WI38 (cell line): ENCODE data around the gene CNGA2.

ENCODE experiments used
- H3K4me3 ChIP-seq: 2 replicates; pipeline ENCODE4 v1.5.1; 2011; ENCODE audit warnings: low read depth, mild to moderate bottlenecking, control low read depth, low read length
- CTCF ChIP-seq: IDR thresholded peaks from 2 replicates; pipeline ENCODE4 v1.5.1; 2012; ENCODE audit warnings: low read depth, mild to moderate bottlenecking, control low read depth, low read length

Gene CNGA2

GRCh38 chrX:151725338-151725614, 9.3 kb upstream of the CNGA2 start:
- H3K4me3 ChIP-seq = no peak overlapping the region
- no peak for TF ChIP-seq CTCF

DNA sequence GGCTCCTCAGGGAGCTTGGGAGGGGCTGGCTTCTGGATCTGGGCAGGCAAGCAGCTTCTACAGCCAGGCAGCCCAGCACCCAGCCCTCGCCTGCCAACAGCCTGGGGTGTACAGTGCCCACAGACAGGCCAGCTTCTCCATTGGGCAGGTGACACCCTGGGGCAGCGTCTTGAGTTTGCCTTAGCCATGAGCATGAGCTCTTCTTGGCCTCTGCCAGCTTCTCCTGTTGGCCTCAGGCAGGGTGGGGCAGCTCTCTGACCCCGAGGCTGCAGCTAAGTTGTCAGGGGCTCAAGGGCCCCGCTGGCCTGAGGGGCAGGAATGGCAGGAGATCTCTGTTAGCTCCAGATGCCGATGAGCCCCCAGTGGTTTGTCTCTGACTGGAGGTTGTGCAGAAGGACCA, 7.8 kb upstream of the CNGA2 start:
- no peak for TF ChIP-seq CTCF
- no peak overlapping the region for H3K4me3 ChIP-seq

- TF ChIP-seq CTCF = no peak
- no peak overlapping the region for H3K4me3 ChIP-seq
These were observed 7.2 kb upstream of the CNGA2 start for GRCh38 chrX:151727346-151727745.

DNA sequence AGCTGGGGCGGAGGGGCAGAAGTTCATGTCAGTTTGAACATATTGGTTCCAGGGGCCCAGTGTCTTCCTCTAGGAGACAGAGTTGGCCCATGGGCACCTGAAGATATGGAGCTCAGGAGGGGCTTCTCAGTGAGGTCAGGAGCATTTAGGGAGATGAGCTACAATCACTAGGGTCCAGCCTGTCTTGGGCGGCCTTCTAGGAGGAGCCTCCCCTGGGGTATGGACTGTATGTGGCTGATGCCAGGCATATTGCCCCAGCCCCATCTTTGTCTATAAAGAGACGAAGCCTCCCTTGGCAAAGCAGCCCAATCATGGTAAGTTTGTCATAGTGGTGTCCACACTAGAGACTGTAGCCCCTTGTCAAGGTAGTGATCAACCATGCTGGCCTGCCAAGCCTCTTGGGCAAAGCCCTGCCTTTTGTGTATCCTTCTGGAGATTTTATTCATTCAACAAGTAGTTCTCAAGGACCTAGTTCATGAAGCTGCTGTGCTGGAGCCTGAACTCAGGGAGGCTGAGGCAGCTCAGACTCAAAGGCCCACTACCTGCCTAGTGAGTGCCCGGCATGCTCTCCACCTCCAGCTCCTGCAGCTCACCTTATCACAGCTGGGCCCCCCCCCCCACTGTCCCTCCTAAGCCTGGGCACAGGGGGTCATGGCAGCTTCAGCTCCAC, 5.4 kb upstream of the CNGA2 start:
- no peak overlapping the region for H3K4me3 ChIP-seq
- TF ChIP-seq CTCF = no peak

GRCh38 chrX:151735219-151735618, 673 bp downstream of the CNGA2 start:
- no peak for TF ChIP-seq CTCF
- no peak overlapping the region for H3K4me3 ChIP-seq

GRCh38 chrX:151736685-151737084, 2.1 kb downstream of the CNGA2 start:
- TF ChIP-seq CTCF = no peak
- H3K4me3 ChIP-seq = no peak overlapping the region

DNA sequence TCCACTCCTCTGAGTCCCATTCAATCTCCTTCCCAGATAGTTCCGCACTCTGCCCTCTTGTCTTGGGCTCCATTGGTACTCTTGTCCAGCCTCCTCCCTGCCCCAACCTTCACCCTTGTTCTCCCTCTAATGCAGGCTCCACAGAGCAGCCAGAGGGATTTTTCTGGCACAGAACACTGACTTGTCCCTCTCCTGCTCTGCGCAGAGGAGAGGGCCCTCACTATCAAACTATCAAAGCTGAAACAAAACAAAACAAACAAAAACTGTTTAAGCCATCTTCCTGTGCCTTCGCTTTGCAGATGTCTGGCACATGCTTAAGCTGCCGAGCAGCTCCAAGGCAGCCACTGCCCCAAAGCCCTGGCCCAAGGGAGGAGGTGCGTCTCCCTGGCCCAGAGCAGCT, 2.9 kb downstream of the CNGA2 start:
- no peak overlapping the region for H3K4me3 ChIP-seq
- no peak for TF ChIP-seq CTCF
